B cell (primary cell): ENCODE data around the gene SLC25A21. TPM values are rescaled to one million over a fixed set of nuclear protein-coding genes. Genes with fewer than 3 reads are reported as not detected.
A peak's percentile ranks its signal among the peaks of the same experiment; 100 is the strongest.

ENCODE experiments used
- ATAC-seq: fragments of 200-7000 bp; cut with Tn5 transposase; one replicate; pipeline ENCODE4 v1.10.0; 2021; ENCODE audit warnings: low read depth, mild to moderate bottlenecking, moderate number of reproducible peaks, moderate library complexity
- CTCF ChIA-PET: fragments of 350-600 bp; sonication (Branson Sonifier 250); formaldehyde crosslinking; loops from one replicate; lab custom pipeline; 2021; ENCODE audit warnings: antibody characterized with exemption, inconsistent platforms; lab: Charles Lee
- POLR2A ChIA-PET: fragments of 350-600 bp; sonication (Branson Sonifier 250); formaldehyde crosslinking; loops from one replicate; lab custom pipeline; 2021; ENCODE audit warnings: antibody characterized with exemption; lab: Charles Lee
- DNase-seq: peaks from one replicate; pipeline ENCODE4 v3.0.0; 2013
- H2AFZ ChIP-seq: 2 replicates; pipeline ENCODE4 v1.6.1; 2012; ENCODE audit warnings: mild to moderate bottlenecking, low read depth, low read length; ENCODE audit not compliant: insufficient read depth, poor library complexity, severe bottlenecking
- H3K27ac ChIP-seq, 2 donors: 1 replicate in 1 of 2; 2 replicates in 1 of 2; pipeline ENCODE4 v1.5.1; 2012 to 2013; ENCODE audit warnings: low read length in 2 of 2, mild to moderate bottlenecking in 2 of 2, moderate library complexity in 1 of 2
- H3K27me3 ChIP-seq, 4 experiments: fragments of 200-600 bp in 1 of 4; sonication (generic) in 1 of 4; replicated peaks in 1 of 4; 1 replicate in 2 of 4; 2 replicates in 2 of 4; pipeline versions ENCODE4 v1.6.1 to v1.7.0; 2013 to 2016; ENCODE audit warnings: low read length in 3 of 4, mild to moderate bottlenecking in 2 of 4, mixed read lengths in 1 of 4, moderate library complexity in 1 of 4; ENCODE audit not compliant: insufficient read depth in 4 of 4, control insufficient read depth in 3 of 4; ENCODE audit errors: control extremely low read depth in 1 of 4
- H3K36me3 ChIP-seq, 2 experiments: replicated peaks in 1 of 2; 1 replicate in 1 of 2; 2 replicates in 1 of 2; pipeline versions ENCODE4 v1.6.1 to v1.7.1; 2013; ENCODE audit warnings: low read length in 1 of 2; ENCODE audit not compliant: insufficient read depth in 2 of 2, control insufficient read depth in 1 of 2; ENCODE audit errors: control extremely low read depth in 1 of 2, extremely low read depth in 1 of 2
- H3K4me1 ChIP-seq, 2 donors: fragments of 200-600 bp in 1 of 2; sonication (generic) in 1 of 2; 1 replicate in 1 of 2; 2 replicates in 1 of 2; pipeline versions ENCODE4 v1.5.1 to v1.6.1; 2013 to 2017; ENCODE audit warnings: low read length in 2 of 2; ENCODE audit not compliant: control insufficient read depth in 2 of 2, insufficient read depth in 2 of 2
- H3K4me2 ChIP-seq: replicated peaks from 2 replicates; pipeline ENCODE3; 2012; ENCODE audit warnings: mild to moderate bottlenecking, low read depth, low read length; ENCODE audit not compliant: poor library complexity, severe bottlenecking
- H3K4me3 ChIP-seq, 5 experiments: fragments of 200-600 bp in 1 of 5; sonication (generic) in 1 of 5; 1 replicate in 3 of 5; 2 replicates in 2 of 5; pipeline versions ENCODE4 v1.5.1 to v1.7.0; 2011 to 2016; ENCODE audit warnings: low read length in 4 of 5, mild to moderate bottlenecking in 4 of 5, low read depth in 2 of 5, control low read depth in 1 of 5, moderate library complexity in 1 of 5; ENCODE audit not compliant: insufficient read depth in 1 of 5; ENCODE audit errors: control extremely low read depth in 1 of 5, extremely low read depth in 1 of 5
- H3K79me2 ChIP-seq: fragments of 200-600 bp; sonication (generic); one replicate; pipeline ENCODE4 v1.6.0; 2016; ENCODE audit warnings: low read length; ENCODE audit not compliant: control insufficient read depth, insufficient read depth
- H3K9ac ChIP-seq: fragments of 200-600 bp; sonication (generic); 2 replicates; pipeline ENCODE4 v1.6.1; 2017; ENCODE audit warnings: mild to moderate bottlenecking, low read length, moderate library complexity
- H3K9me3 ChIP-seq, 3 donors: one replicate each; pipeline versions ENCODE4 v1.6.1 to v1.7.1; 2013; ENCODE audit warnings: low read length in 2 of 3; ENCODE audit not compliant: control insufficient read depth in 2 of 3, insufficient read depth in 1 of 3; ENCODE audit errors: control extremely low read depth in 1 of 3
- H4K20me1 ChIP-seq: 2 replicates; pipeline ENCODE4 v1.6.0; 2012; ENCODE audit warnings: mild to moderate bottlenecking, low read length; ENCODE audit not compliant: insufficient read depth, control insufficient read depth, poor library complexity, severe bottlenecking
- H3K27ac Mint-ChIP-seq: one replicate; pipeline ENCODE4 v1.8.0; 2021; ENCODE audit warnings: mixed read lengths
- H3K27me3 Mint-ChIP-seq: one replicate; pipeline ENCODE4 v1.8.0; 2021; ENCODE audit warnings: mixed read lengths
- H3K4me1 Mint-ChIP-seq: one replicate; pipeline ENCODE4 v1.8.0; 2021; ENCODE audit warnings: mixed read lengths
- H3K4me3 Mint-ChIP-seq: one replicate; pipeline ENCODE4 v1.8.0; 2021; ENCODE audit warnings: mixed read lengths
- H3K9me3 Mint-ChIP-seq: one replicate; pipeline ENCODE4 v1.8.0; 2022; ENCODE audit warnings: mixed read lengths; ENCODE audit not compliant: insufficient read depth
- EZH2 ChIP-seq: IDR thresholded peaks from 2 replicates; pipeline ENCODE4 v1.6.1; 2012; ENCODE audit warnings: borderline replicate concordance, low read depth, mild to moderate bottlenecking, moderate library complexity, low read length; ENCODE audit not compliant: insufficient read depth, poor library complexity, severe bottlenecking
- WGBS: methylation state at CpG from one replicate; pipeline ENCODE4 v1.1.5; 2013; ENCODE audit warnings: missing lambda C conversion rate; ENCODE audit not compliant: insufficient coverage; 5-methylcytosine and 5-hydroxymethylcytosine counted together
- intact Hi-C: fragments of 100-400 bp; cut with micrococcal nuclease; formaldehyde crosslinking; loops from one replicate; pipeline ENCODE4 v1.10.0; 2022
- polyA plus RNA-seq: library from polyadenylated mRNA; depleted of rRNA; stranded (reverse); fragments of >200 nt; gene quantifications from 2 replicates; pipeline ENCODE4 v1.2.3, GENCODE V29; 2012
- total RNA-seq, 2 donors: library from RNA; stranded (reverse); fragments of 120-200 nt in 1 of 2; gene quantifications; 1 replicate in 1 of 2; 2 replicates in 1 of 2; pipeline versions ENCODE4 v1.2.3 to v1.2.4, GENCODE V29; 2013 to 2022
- TF ChIP-seq, protein P1 (sequence below): fragments of 200-600 bp; IDR thresholded peaks from one replicate; pipeline ENCODE4 v1.8.0; 2022; ENCODE audit warnings: antibody characterized with exemption, mild to moderate bottlenecking

Gene SLC25A21
- total and polyA plus RNA-seq, 2 donors (not counting 1 experiment from before 2014, with no cell fraction given): not detected

DNA sequence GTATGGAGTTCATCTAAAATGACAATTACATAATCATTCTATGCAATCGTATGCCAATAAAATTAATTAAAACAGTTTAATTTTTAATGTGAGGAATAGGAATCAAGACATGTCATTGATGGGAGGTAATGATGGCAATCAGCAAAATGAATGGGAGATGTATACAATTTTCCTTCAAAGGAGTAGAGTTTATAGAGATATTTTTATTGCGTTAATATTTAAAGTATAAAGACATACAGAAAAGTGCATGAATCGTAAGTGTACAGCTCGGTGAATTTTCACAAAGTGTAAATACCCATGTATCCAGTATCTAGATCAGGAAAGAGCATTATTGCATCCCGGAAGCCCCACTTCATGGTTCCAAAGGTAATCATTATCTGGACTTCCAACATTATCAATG lies 26.5 kb upstream of the SLC25A21 start:
- H3K27ac ChIP-seq: no peak overlapping the region
- ChIA-PET CTCF (no interaction called here), POLR2A (no interaction called here)
- no peak overlapping the region for H3K9ac ChIP-seq
- H3K4me3 ChIP-seq: no peak overlapping the region
- H3K9me3 ChIP-seq: peaks cover 0 to 7% (median 0%) of the 10 kb centered on the region in 3 donors
- peaks cover 14% of the 10 kb centered on the region for H3K27me3 Mint-ChIP-seq
- DNase-seq (no peak), ATAC-seq (no peak)
- no peak overlapping the region for H2AFZ ChIP-seq
- H3K27ac Mint-ChIP-seq: no peak overlapping the region
- H3K9me3 Mint-ChIP-seq: peaks cover 2% of the 10 kb centered on the region
- H3K36me3 ChIP-seq: no peaks in the 10 kb centered on the region
- H3K4me2 ChIP-seq: no peak overlapping the region
- intact Hi-C loops: no loop called here
- peaks cover 13% of the 10 kb centered on the region for H3K4me1 Mint-ChIP-seq
- H3K4me1 ChIP-seq: peaks cover 0 to 3% of the 10 kb centered on the region in 2 donors
- 100% methylated on average over 1 of the region's 5 CpGs for WGBS
- H4K20me1 ChIP-seq: no peaks in the 10 kb centered on the region
- peaks cover 0 to 8% (median 0%) of the 10 kb centered on the region in 4 experiments for H3K27me3 ChIP-seq
- no peak overlapping the region for H3K4me3 Mint-ChIP-seq
- H3K79me2 ChIP-seq: no peaks in the 10 kb centered on the region
- TF ChIP-seq, protein P1, sequence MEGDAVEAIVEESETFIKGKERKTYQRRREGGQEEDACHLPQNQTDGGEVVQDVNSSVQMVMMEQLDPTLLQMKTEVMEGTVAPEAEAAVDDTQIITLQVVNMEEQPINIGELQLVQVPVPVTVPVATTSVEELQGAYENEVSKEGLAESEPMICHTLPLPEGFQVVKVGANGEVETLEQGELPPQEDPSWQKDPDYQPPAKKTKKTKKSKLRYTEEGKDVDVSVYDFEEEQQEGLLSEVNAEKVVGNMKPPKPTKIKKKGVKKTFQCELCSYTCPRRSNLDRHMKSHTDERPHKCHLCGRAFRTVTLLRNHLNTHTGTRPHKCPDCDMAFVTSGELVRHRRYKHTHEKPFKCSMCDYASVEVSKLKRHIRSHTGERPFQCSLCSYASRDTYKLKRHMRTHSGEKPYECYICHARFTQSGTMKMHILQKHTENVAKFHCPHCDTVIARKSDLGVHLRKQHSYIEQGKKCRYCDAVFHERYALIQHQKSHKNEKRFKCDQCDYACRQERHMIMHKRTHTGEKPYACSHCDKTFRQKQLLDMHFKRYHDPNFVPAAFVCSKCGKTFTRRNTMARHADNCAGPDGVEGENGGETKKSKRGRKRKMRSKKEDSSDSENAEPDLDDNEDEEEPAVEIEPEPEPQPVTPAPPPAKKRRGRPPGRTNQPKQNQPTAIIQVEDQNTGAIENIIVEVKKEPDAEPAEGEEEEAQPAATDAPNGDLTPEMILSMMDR: no peak
- TF ChIP-seq EZH2: no peak

DNA sequence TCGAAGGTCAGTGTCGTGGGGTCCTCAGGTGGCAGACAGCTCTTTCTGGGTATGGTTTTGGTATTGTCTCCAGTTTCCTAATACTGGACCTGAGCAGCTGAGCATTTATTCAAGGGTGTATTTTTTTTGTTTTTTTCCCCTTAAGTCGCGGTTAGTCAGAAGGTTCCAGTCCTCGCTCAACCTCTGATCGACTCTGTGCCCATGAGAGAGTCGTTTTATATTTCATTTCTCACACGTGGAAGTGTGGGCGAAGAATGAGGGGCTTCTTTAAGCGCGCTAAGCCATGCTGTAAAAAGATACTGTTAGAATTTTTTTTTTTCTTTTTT lies 25.8 kb upstream of the SLC25A21 start:
- peak overlapping the region; percentile 76 for H3K4me3 Mint-ChIP-seq
- peaks cover 0 to 8% (median 0%) of the 10 kb centered on the region in 4 experiments for H3K27me3 ChIP-seq
- no peak overlapping the region for H3K4me3 ChIP-seq
- TF ChIP-seq, protein P1: no peak
- no peak for TF ChIP-seq EZH2
- 9% methylated on average over 2 of the region's 11 CpGs for WGBS
- no peaks in the 10 kb centered on the region for H3K36me3 ChIP-seq
- H3K9me3 ChIP-seq: peaks cover 0 to 7% (median 0%) of the 10 kb centered on the region in 3 donors
- H2AFZ ChIP-seq: peak overlapping the region; percentile 51
- CTCF ChIA-PET: no interaction called here
- no peak overlapping the region for H3K27ac ChIP-seq
- ATAC-seq (no peak), DNase-seq (no peak)
- H3K27me3 Mint-ChIP-seq: peaks cover 14% of the 10 kb centered on the region
- POLR2A ChIA-PET: no interaction called here
- no peak overlapping the region for H3K9ac ChIP-seq
- H3K4me2 ChIP-seq: peak overlapping the region; percentile 47
- H3K27ac Mint-ChIP-seq: no peak overlapping the region
- H3K9me3 Mint-ChIP-seq: peaks cover 2% of the 10 kb centered on the region
- no peaks in the 10 kb centered on the region for H3K79me2 ChIP-seq
- no peaks in the 10 kb centered on the region for H4K20me1 ChIP-seq
- intact Hi-C loops: no loop called here
- H3K4me1 ChIP-seq: peaks cover 0 to 3% of the 10 kb centered on the region in 2 donors
- H3K4me1 Mint-ChIP-seq: peaks cover 13% of the 10 kb centered on the region
